ENCODE data around the gene SLC9A9.

SLC9A9 gene

GRCh38 chr3:143216709-143217182, 631.5 kb downstream of the SLC9A9 start:
- no peak for DNase-seq (ENCODE audit: low read depth)
